Activated naive CD4-positive, alpha-beta T cell treated with anti-CD3 and anti-CD28 coated beads, Interleukin-2, amount 50 U/mL, for 72 hours (primary cell): ENCODE measurements around the gene IFNL1. TPM values are rescaled to one million over a fixed set of nuclear protein-coding genes. Genes with fewer than 3 reads are reported as not detected.

ENCODE experiments used
- ATAC-seq, 2 donors: fragments of 150-1000 bp; cut with Tn5 transposase; 2 replicates each; pipeline ENCODE4 v1.10.0; 2021; ENCODE audit warnings: mild to moderate bottlenecking in 2 of 2, moderate library complexity in 2 of 2
- DNase-seq, 2 donors: peaks; one replicate each; pipeline ENCODE4 v3.0.0; 2021 to 2022; ENCODE audit warnings: low spot score in 2 of 2
- H3K27ac Mint-ChIP-seq, 2 donors: one replicate each; pipeline ENCODE4 v1.8.0; 2022; ENCODE audit warnings: mild to moderate bottlenecking in 2 of 2, mixed read lengths in 2 of 2
- H3K36me3 Mint-ChIP-seq, 2 donors: one replicate each; pipeline ENCODE4 v1.8.0; 2022; ENCODE audit warnings: mixed read lengths in 2 of 2
- H3K9me3 Mint-ChIP-seq, 2 donors: one replicate each; pipeline ENCODE4 v1.8.0; 2022; ENCODE audit warnings: mixed read lengths in 2 of 2
- total RNA-seq, 2 donors: library from RNA; stranded (reverse); gene quantifications; one replicate each; pipeline ENCODE4 v1.2.3, GENCODE V29; 2022

The IFNL1 gene
- 1 to 10 TPM in 1 of 2 donors, not detected in 1; 1.8 TPM for total RNA-seq

- no peak within 1 kb of the TSS for H3K27ac Mint-ChIP-seq
These were observed at the start of gene IFNL1 for GRCh38 chr19:39296055-39296645. IFNL1 (plus strand) TSS chr19:39296407; CDS start chr19:39296422, 15 bp downstream.

GRCh38 chr19:39246951-39247669, 49.1 kb upstream of the IFNL1 start:
- Mint-ChIP-seq H3K27ac (no peak overlapping the region), H3K36me3 (no peaks in the 10 kb centered on the region), H3K9me3 (no peaks in the 10 kb centered on the region)
- DNase-seq (no peak), ATAC-seq (peak in 1 of 2 donors; percentile 73)

More at GRCh38 chr19:39296055-39296645, at the start of gene IFNL1:
- Mint-ChIP-seq H3K9me3 (no peaks in the 10 kb centered on the region), H3K36me3 (no peaks in the 10 kb centered on the region)
- ATAC-seq, result no peak
- DNase-seq, result no peak

- H3K27ac Mint-ChIP-seq, result no peak overlapping the region
These were observed 48.2 kb upstream of the IFNL1 start for GRCh38 chr19:39247701-39248664.

GRCh38 chr19:39248806-39249205, 47.4 kb upstream of the IFNL1 start, which contains the start of gene IFNL4:
IFNL4 (minus strand) TSS chr19:39248856.
- DNase-seq, result no peak
- no peak for ATAC-seq
- Mint-ChIP-seq H3K27ac (no peak within 1 kb of the TSS), H3K36me3 (no peaks in the 10 kb centered on the region), H3K9me3 (no peaks in the 10 kb centered on the region)

More at GRCh38 chr19:39247701-39248664, 48.2 kb upstream of the IFNL1 start:
- H3K9me3 Mint-ChIP-seq, result no peaks in the 10 kb centered on the region
- no peak for DNase-seq
- ATAC-seq, result peak in 1 of 2 donors; percentile 67
- H3K36me3 Mint-ChIP-seq, result no peaks in the 10 kb centered on the region

DNA sequence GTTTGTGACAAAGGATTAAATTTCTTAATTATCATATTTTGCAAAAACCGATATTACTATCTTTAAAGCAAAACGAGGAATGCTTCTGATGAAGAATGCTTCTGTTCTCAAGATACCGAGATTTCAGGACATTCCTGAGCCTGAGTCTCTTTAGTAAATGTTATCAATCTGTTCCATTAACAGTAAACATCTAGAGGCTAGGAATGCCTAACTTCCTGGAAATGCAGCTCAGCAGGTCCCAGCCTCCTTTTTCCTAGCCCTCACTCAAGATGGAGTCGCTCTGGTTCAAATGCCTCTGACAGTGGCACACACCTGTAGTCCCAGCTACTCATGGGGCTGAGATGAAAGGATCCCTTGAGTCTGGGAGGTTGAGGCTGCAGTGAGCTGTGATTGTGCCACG, 45.1 kb upstream of the IFNL1 start:
- DNase-seq (no peak), ATAC-seq (no peak)
- H3K9me3 Mint-ChIP-seq, result no peaks in the 10 kb centered on the region
- no peak overlapping the region for H3K27ac Mint-ChIP-seq
- no peaks in the 10 kb centered on the region for H3K36me3 Mint-ChIP-seq

- Mint-ChIP-seq H3K27ac (no peak overlapping the region), H3K36me3 (no peaks in the 10 kb centered on the region), H3K9me3 (no peaks in the 10 kb centered on the region)
- DNase-seq (no peak), ATAC-seq (no peak)
These were observed 44.4 kb upstream of the IFNL1 start for GRCh38 chr19:39251846-39252245.

GRCh38 chr19:39252458-39252857, 43.7 kb upstream of the IFNL1 start:
- H3K9me3 Mint-ChIP-seq, result no peaks in the 10 kb centered on the region
- no peaks in the 10 kb centered on the region for H3K36me3 Mint-ChIP-seq
- no peak overlapping the region for H3K27ac Mint-ChIP-seq

DNA sequence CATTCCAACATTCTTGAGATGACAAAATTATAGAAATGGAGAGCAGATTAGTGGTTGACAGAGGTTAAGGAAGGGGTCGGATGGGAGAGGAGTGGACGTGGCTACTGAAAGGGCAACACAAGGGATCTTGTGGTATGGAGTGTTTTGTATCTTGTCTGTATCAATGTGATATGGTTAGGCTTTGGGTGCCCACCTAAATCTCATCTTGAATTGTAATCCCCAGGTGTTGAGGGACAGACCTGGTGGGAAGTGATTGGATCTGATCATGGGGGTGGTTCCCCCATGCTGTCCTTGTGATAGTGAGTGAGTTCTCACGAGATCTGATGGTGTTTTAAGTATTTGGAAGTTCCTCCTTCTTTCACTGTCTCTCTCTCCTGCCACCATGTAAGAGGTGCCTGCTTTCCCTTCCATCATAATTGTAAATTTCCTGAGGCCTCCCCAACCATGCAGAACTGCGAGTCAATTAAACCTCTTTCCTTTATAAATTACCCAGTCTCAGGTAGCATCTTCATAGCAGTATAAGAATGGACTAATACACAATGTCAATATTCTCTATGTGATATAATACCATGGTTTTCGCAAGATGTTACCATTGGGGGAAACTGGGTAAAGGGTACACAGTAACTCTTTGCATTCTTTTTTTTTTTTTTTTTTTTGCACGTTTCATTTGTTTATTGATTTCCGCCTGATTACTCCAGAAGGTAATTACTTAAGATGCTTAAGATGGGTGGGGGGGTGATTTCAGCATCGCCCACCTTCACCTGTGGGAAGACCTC, 42.6 kb upstream of the IFNL1 start:
- H3K36me3 Mint-ChIP-seq, result no peaks in the 10 kb centered on the region
- DNase-seq (no peak), ATAC-seq (no peak)
- H3K9me3 Mint-ChIP-seq, result no peaks in the 10 kb centered on the region
- H3K27ac Mint-ChIP-seq, result no peak overlapping the region

More at GRCh38 chr19:39252458-39252857, 43.7 kb upstream of the IFNL1 start:
- ATAC-seq (no peak), DNase-seq (no peak)

- Mint-ChIP-seq H3K36me3 (no peaks in the 10 kb centered on the region), H3K9me3 (no peaks in the 10 kb centered on the region), H3K27ac (no peak overlapping the region)
- no peak for DNase-seq
- ATAC-seq, result no peak
These were observed 41.5 kb upstream of the IFNL1 start for GRCh38 chr19:39254531-39255345.

DNA sequence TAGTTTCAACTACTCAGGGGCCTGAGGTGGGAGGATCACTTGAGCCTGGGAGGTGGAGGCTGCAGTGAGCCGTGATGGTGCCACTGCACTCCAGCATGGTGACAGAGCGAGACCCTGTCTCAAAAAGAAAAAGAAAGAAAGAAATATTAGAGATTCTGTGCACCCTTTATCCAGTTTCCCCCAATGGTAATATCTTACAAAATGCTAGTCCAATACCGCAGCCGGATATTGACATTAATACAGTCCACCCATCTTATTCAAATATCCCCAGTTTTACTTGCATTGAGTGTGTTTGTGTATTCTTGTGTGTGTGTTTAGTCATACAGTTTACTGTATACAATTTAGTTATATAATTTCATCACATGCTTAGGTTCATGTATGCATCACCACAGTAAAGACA, 39.0 kb upstream of the IFNL1 start:
- ATAC-seq, result no peak
- H3K9me3 Mint-ChIP-seq, result no peaks in the 10 kb centered on the region
- no peak overlapping the region for H3K27ac Mint-ChIP-seq
- DNase-seq, result no peak
- H3K36me3 Mint-ChIP-seq, result no peaks in the 10 kb centered on the region

DNA sequence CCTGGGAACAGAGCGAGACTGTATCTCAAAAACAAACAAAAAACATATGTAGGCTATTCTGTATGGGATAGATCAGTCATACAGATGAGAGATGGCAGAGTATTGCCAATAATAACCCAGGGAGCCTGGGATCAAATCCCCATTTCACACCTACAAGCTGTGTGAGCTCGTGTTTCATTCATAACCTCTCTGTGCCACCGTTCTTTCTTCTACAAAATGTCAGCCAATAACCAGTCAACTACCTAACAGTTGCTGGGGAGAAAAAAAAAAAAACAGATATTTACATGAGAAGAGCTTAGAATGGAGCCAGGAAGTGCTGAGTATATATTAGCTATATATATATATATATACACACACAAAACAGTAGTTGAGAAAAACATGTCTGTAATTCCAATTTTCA, 34.5 kb upstream of the IFNL1 start:
- Mint-ChIP-seq H3K27ac (no peak overlapping the region), H3K9me3 (no peaks in the 10 kb centered on the region), H3K36me3 (peaks cover 6 to 11% of the 10 kb centered on the region in 2 donors)
- no peak for ATAC-seq
- no peak for DNase-seq

- no peak for ATAC-seq
- H3K9me3 Mint-ChIP-seq, result no peaks in the 10 kb centered on the region
- peaks cover 6 to 11% of the 10 kb centered on the region in 2 donors for H3K36me3 Mint-ChIP-seq
- DNase-seq, result no peak
- H3K27ac Mint-ChIP-seq, result no peak overlapping the region
These were observed 33.7 kb upstream of the IFNL1 start for GRCh38 chr19:39262496-39262895.

DNA sequence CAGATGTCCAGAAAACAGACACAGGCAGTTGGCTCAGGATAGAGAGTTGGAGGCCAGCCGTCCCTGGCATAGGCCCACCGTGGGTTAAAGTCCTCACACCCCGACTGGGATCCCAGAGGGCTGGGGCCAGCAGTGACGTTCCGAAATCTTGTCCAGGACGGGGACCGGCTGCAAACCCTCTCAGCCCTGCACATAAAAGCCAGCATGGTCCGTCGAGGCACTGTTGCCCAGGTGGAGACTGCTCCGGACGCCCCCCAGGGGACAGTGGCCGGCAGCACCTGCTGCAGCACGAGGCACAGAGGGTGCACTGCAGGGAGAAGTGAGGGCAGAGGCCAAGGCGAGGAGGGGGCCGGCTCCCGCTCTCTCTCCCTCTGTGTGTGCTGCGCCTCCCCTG, 32.3 kb upstream of the IFNL1 start:
- ATAC-seq, result peak in 1 of 2 donors; percentile 11

GRCh38 chr19:39264306-39265290, 31.6 kb upstream of the IFNL1 start:
- Mint-ChIP-seq H3K27ac (no peak overlapping the region), H3K9me3 (no peaks in the 10 kb centered on the region), H3K36me3 (peaks cover 6 to 11% of the 10 kb centered on the region in 2 donors)
- DNase-seq (no peak), ATAC-seq (peak in 1 of 2 donors; percentile 23)

More for the DNA sequence above, 32.3 kb upstream of the IFNL1 start:
- H3K27ac Mint-ChIP-seq, result no peak overlapping the region
- H3K36me3 Mint-ChIP-seq, result peaks cover 6 to 11% of the 10 kb centered on the region in 2 donors
- H3K9me3 Mint-ChIP-seq, result no peaks in the 10 kb centered on the region
- DNase-seq, result no peak
